ENCODE measurements around the gene FCN1.
"Not testable (repeated sequence)": the region's sequence is repeated elsewhere in the genome, so short reads cannot be mapped to it uniquely, and the experiment has no call there.

Gene FCN1

GRCh38 chr9:134870746-134871662, 46.7 kb downstream of the FCN1 start:
- DNase-seq, result no peak

GRCh38 chr9:134870301-134870694, 47.4 kb downstream of the FCN1 start:
- no peak for DNase-seq

DNA sequence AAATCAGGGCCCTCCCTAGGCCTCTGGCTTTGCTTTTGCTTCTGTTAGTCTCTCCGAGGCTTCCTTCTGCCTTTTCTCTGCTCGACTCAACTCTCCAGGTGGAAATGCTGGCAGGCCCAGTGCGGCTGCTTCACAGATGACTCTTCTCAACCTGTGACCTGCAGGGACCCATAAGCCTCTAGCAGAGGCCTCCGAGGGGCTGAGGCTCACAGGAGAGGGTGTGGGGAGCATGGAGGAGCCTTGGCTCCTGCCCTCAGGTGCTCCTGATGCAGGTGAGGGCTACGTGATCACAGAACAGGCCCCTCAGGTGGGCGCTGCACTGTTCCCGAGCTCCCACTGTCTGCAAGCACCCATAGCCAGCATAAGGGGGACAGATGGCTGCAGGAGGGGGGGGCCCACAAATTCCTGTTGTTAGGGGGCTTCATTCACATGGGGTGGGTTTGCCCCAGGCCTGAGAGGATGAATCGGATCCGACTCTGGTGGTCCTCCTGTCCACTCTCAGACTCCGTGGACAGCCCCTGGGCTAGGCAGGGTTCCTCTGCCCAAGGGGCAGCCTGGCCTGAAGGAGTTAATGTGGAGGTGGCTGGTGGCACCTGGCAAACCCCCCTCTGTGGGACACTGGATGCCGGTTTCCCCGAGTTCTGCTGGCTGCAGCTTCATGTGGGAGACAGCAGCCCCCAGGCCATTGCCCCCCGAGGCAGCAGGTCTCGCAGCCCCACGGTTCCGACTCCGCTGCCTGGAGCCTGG, 48.0 kb downstream of the FCN1 start:
- DNase-seq, result no peak

DNA sequence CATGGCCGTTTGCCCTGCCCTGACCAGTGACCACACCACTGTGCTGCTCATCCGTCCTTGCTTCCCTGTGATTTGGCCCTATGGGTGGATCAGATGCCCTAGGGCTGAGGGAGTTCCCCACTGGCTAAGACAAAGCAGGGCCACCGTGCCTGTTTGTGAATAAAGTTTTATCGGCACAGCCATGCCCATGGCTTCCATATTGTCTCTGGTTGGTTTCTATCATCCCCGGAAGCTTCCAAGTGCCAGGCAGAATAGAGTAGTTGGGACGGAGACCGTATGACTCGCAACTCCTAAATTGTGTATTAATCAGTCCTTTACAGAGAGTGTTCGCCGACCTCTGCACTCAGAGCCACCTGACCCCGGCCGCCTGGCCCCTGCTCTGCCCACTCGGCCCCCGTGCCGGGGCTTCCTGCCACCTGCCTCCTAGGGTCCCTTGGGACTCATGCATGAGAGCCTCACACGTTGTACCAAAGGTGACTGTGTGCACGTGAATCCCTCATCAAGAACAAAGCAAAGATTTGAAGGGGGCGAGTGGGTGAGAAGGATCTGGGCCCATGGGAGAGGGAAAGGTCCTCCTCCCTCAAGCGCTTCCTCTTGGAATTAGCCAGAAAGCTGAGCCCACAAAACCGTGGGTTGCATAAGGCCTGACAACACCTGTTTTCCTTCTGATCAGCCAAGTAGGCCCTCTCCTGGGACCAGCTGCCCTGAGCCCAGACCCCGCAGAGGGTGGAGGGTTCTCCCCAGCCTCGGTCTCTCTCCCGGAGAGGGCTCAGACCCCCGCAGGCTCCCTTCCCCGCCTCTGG, 48.8 kb downstream of the FCN1 start:
- no peak for DNase-seq

DNA sequence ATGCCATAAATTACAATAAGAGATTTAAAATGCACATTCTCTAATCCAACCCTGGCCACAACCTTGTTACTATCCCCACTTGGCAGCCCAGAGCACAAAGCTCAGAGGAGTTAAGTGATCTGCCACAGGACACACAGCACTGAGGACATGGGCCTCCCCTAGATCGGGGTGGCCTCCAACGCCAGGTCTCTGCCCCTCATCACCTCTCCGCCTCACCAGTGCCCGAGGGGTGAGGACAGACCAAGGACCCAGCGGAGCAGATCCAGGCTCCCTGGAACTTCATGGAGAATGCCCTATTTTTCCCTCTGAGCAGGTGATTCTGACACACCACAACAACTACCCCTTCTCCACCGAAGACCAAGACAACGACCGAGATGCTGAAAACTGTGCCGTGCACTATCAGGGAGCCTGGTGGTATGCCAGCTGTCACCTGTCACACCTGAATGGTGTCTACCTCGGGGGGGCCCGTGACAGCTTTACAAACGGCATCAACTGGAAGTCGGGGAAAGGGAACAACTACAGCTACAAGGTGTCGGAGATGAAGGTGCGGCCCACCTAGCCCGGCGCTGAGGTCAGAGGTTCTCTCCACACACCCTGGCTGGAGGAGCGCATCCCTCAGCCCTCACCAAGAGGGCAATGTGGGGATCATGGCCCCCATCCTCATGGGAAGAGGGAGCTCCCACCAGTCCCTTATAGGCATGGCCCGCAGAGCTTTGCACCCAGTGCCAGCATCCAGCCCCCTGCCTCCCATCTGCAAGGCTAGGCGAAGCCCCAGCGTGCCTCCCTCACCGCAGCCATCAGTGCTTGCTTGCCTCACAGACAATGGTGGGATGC, 49.6 kb downstream of the FCN1 start:
- DNase-seq, result no peak

DNA sequence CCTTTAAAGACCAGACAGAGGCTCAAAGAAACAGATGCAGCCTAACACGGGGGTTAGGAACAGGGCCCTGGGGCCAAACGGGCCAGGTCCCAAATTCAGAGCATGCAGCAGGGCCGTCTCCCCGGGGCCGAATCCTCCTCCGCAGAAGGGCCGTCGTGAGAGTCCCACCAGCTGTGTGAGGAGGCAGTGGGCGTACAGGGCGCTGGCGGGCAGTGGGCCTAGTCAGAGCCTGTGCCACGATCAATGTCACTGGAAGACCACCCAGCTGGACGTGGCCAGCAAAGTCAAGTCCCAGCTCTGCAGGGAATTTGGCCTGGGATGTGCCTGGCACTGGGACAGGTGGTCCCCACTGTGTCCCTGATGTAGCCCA, 52.9 kb downstream of the FCN1 start:
- DNase-seq, result no peak

DNA sequence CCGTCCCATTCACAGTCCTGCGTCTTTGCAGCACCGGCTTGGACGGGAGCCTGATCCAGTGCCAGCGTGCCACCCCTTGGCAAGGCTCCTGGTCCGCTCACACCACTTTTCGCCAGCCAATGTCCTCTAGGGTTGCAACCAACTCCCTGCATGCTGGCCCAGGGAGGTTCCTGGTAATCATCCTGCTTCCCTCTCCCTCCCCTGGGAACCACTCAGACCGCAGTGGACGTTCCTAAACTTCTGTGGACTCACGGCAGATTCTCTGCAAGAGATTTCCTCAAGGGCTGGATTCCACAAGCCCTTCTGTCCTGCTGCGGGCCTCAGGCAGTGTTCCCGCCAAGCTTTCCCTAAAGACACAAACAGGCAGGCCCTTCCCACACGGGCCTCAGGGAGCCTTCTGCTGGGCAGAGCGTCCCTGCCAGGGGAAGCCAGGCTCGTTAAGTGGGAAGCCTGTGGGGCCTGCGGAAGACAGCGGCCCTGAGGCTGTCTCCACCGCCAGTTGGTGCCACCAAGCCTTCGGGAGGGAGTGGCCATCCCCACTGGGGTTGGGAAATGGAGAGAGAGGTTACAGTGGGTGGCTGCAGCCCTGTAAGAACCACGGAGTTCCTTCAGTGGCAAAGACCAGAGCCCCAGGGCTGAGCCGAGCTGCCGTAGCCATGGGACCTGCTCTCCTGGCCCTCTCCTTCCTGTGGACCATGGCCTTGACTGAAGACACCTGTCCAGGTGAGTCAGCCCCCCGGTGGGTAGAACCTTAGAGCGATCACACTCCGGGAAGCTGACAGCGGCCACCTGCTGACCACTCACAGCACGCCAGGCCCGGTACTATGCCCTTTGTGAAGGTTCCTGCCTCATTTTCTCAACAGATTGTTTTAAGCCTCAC, 53.5 kb downstream of the FCN1 start:
- DNase-seq, result no peak

- no peak for DNase-seq
Observed at GRCh38 chr9:134863306-134863902, 54.3 kb downstream of the FCN1 start.

DNA sequence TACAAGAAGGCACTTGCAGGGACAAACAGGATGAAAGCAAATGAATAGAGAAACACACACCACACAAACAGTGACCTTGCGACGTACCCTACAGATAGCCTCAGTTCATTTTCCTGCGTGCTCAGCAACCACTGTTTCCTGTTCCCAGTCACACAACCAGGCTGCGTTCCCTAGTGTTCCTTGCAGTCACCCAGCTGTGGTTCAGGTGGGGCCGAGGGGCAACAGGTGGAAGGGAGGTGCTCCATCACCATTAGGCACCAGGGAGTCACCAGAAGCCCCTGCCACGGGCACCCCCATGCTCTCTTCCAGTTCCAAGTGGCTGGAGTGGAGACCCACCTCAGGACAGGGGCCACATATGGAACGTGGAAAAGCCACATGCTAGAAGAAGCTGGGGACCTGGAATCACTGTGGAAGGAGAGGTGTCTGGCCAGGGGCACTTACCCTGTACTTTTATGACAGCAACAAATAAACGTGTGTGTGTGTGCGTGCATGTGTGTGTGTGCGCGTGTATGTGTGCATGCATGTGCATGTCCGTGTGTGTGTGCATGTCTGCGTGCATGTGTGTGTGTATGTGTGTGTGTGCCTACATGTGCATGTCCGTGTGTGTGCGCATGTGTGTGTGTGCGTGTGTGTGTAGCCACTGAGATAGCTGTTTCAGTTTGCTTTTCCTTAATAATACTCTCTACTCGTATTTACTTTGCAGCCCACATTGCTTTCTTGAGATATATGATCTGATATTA, 55.9 kb downstream of the FCN1 start:
- no peak for DNase-seq

- DNase-seq, result no peak
Observed at GRCh38 chr9:134860510-134860909, 57.2 kb downstream of the FCN1 start.

GRCh38 chr9:134858051-134858841, 59.5 kb downstream of the FCN1 start:
- no peak for DNase-seq

DNA sequence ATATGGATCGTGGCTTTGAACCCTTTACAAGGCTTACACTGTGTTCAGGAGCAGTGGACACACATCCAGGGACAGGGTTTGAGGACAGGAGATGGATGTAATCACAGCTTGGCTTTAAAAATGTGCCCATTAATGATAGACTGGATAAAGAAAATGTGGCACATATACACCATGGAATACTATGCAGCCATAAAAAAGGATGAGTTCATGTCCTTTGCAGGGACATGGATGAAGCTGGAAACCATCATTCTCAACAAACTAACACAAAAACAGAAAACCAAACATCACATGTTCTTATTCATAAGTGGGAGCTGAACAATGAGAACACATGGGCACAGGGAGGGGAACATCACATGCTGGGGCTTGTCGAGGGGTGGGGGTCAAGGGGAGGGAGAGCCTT, 60.3 kb downstream of the FCN1 start:
- not testable (repeated sequence) for DNase-seq

DNA sequence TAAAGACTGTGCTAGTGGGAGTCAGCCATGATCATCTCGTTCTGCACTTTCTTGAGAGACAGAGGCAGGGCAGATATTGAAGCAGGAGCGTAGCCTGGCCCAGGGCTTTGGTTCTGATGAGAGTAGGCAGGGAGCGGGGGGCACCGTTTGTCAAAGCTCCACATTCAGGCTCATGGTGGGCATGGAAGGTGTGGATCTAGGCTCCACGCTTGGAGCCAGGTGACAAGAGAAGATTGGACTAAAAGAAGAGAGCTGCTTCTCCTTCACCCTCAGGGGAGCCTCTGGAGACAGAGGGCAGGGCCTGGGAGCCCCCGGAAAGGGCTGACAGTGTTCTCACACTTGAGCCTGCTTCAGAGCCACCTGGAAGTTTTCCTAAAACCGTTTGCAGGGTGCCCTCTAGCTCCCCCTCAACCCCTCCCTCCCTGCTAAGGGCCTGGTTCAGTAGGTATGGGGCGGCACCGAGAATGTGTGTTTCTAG, 61.8 kb downstream of the FCN1 start:
- no peak for DNase-seq

All from GOT3 (cell line).